Right hindlimb (tissue), 1 donor: ENCODE results near the gene NABP1.
"Not testable (repeated sequence)": the region's sequence is repeated elsewhere in the genome, so short reads cannot be mapped to it uniquely, and the experiment has no call there.

Source experiments
- DNase-seq: peaks from one replicate; pipeline ENCODE4 v3.0.0-alpha.2; 2018

Gene NABP1, protein sequence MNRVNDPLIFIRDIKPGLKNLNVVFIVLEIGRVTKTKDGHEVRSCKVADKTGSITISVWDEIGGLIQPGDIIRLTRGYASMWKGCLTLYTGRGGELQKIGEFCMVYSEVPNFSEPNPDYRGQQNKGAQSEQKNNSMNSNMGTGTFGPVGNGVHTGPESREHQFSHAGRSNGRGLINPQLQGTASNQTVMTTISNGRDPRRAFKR

DNA sequence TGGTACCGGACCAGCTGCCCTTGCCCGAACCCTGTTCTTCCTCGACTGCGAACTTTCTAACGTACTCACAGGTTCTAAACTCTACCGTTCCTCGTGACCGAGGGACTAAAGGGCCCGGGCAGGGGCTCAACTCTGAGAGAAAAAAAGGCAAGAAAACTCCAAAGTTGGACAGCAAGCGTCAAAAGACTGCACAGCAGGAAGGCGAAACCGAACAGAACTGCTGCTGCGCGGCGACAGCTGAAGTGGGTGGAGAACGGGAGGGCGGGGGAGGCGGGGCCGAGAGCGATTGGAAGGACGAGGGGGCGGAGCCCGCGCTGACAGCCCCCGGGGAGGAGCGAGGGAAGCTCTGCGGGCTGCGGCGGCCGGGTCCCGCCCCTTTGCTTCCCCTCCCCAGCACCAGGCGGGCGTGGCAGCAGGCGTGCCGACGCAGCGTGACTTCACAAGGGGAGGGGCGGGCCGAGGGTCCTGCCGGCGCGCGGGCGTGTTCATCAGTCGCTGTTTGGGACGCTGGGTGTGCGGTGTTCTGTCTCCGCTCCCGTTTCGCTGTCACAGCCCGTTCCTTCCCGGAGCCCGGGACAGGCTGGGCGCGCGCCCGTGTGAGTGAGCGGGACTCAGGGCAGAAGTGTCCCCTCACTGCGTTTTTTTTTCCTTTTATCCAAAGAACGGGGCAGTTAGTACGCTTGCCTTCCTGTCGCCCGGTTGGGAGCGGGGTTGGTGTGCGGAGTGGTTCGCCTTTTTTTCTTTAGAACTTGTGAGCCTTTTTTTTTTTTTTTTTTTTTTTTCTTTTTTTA, at the start of gene NABP1:
NABP1 (plus strand) TSS at position 491 of the 791 bp plus-strand sequence. CDS start 479 bp downstream, outside the sequence.
- peak; percentile 99 for DNase-seq

DNA sequence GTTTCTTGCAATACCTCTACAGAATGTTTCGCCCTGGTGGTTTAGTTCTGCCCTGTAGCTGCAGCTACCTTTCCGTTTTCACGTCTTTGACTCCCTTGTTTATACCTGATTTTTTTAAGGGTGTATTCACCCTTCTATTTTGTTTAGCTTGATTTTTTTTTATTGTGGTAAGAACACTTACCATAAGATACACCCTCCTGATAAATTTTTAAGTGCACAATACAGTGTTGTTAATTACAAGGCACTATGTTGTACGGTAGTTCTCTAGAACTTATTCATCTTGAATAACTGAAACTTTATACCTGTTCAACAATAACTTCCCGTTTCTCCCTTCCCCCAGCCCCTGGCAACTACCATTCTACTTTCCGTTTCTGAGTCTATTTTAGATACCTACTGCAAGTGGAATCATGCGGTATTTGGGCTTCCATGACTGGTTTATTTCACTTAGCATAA, 48.9 kb upstream of the NABP1 start:
- no peak for DNase-seq

DNA sequence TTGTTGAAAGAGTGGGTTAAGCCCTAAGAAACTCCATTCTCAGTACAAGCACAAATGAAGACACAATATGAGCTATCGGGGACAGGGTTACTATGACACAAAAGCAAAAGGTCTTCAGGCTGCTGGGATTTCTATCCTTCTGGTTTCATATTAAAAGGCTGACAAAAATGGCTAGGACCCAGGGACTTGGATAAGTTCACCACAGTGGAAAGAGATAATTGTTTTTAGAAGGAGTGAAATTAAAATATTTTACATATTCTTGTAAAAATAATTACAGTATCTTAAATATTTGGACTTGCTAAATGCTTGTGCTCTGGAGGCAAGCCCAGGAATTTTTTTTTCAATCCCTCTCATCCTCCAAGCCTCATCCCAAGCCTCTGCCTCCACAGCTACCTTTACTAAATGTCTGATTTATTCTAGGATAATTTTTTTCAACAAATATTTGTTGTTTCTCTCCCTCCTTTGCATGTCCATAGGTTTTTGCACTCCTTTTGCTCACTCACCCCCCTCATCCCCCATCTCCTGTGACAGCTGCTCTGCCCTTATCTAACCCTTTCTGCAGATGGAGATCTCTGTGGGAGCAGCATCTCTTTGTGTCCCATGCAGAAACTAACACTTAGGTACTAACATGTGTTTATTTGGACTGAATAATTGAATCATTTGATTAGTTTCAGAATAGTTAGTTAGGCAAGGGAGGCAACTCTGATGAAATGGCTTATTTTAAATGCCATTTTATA, 47.8 kb upstream of the NABP1 start:
- DNase-seq = no peak

DNA sequence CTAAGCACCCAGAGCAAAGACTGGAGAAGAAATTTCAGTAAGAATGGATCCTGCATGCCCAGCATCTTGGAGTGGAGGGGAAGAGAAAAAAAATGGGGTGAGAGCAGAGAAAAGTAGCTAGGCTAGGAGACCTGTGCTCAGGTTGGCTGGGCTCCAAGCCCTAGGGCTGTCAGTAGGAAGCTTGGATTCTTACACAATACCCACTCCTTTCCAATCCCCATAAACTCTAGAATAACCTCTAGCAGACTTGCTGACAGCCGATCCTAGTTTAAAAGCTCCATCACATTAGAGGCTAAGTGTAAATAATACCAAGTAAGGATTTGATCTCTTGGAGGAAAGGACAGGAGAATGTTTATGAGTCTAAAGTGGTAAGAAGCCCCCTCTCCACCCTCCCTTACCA, 46.2 kb upstream of the NABP1 start:
- DNase-seq = no peak

DNA sequence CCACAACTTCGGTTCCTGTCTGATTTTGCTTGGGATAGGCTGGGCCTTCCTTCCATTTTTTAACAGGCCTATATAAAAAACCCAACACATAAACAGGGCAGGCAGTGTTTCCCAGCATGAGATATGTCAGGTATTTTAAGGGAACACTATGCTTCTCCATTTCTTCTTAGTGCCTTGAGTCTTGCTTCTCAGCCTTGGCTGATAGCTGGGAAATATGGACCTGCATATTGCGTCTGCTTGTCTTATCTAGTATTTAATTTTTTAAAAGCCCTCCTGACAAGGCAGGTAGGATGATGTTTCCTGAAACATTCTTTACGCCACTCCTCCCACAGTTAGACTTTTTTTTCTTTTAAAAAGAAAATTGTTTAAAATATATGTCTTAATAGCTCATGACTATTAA, 45.5 kb upstream of the NABP1 start:
- DNase-seq = no peak

DNA sequence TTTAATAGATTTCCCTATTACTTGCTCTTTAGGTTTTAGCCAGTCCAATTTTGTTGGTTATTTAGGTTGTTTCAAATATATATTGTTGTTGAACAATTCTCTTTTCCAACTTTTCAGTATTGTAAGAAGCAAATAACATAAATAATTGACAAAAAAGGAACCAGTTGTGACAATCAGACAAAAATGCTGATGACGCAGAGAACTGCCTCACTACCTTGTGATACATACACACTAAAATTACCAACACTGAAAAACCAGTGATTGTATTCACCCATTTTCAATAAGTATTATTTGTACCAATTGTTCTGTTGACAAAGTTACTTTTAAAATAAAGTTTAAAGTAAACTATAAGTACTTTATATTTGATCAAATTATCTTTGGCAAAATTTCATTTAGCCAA, 43.1 kb upstream of the NABP1 start:
- DNase-seq = no peak

DNA sequence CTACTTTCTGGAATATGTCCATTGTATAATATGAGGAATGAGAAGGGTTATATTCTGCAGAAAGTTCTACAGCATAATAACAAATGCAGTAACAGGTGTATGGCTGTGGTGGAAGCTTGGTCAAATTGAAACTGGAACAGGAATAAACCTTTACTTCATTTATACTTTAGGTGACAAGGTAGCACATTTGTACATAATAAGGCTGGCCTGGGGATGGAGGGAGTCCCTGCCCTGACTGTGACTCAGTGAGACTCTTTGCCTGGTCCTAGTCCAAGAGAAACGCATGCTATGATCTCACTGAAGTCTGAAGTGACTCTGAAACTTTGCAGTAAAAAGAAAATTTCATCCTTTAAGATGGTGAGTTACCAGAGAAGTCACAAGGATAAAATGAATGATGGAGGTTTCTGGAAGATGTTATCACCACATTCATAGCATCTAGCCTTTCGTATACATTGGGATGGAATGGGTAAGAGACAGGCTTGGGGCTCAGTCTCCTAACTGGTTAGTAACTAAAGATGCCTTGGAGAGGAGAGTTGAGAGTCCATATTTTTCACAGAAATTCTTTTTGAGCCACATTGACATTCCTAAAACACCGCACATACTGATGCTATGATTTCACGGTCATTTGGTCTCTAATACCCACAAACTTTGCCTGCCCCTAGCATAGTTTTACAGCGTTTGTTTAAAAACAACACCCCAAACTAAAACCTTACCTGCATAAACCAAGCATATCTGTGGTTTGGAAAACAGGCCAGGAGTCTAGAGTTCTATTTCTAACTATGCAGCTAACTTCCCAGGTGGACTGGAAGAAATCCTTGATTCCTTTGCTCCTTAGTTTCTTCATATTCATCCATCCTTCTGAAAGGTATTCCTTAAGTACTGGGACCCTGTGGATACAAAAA, 42.4 kb upstream of the NABP1 start:
- no peak for DNase-seq

DNA sequence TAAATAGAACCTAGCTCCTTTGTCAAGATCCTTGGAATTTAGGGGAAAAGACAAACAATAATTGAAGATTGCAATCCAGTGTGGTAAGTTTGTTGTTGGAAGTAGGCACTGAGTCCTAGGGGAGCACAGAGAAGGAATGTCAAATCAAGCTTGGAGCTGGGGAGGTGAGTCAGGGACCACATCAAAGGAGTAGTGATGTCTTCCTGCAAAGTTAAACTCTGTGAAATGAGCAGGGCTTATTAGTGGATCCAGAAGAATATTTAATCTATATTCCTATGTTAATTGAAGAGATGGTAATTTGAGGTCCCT, 41.7 kb upstream of the NABP1 start:
- no peak for DNase-seq

DNA sequence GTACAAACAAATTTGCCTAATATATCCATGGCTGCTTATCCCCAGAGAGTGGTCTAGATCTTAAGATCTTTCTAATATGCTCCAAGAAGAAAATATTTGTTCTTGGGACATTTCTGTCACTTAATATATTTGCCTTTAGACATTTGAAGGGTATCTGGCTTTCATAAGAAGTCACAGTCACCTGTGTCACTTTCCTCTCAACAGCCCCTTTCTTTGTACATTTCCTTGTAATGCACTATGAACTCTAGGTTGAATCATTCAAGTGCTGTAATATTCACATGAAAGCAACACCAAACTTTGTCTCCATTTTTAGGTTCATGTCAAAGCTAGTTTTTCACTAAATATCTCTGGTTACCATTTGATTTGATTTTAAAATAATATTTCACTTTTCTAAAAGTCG, 41.4 kb upstream of the NABP1 start:
- DNase-seq = no peak

DNA sequence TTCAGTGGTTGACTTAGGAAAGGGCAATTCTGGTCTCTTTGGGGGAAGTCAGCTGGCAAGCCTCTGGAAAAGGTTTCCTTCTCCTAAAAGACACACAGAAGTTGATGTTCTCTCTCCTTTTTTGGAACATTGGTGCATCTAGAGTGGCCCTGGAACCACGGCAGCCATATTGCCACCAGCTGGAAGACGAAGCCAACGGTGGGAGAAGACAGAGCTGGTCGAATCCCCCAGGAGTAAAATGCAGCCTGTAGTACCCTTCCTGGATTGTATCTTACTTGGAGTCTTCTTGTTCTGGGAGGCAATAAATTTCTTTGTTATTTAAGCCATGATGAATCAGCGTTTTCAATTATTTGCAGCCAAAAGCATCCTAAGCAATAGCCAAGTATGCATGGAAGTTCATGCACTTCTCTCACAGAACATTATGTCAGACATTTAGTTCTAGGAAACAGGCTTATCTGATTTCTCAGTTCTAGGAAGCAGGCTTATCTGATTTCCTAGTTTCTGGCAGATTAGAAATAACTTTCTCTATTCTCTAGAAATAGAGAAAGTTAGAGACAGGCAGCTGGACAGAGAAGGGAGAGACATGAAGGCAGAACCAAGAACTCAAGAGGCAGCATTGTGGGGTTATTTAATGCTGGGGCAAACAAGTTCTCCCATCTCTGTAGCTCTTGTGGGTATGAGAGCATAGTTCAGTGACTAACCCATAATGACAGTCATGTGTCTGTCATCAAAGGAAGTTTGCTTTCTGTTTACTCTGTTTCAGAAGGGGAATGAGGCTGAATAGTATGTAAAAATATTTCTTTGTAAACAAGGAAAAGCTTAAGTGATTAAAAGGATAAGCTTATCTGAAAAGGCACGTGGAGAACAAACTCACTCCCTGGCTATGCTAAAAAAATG, 40.5 kb upstream of the NABP1 start:
- DNase-seq = no peak

DNA sequence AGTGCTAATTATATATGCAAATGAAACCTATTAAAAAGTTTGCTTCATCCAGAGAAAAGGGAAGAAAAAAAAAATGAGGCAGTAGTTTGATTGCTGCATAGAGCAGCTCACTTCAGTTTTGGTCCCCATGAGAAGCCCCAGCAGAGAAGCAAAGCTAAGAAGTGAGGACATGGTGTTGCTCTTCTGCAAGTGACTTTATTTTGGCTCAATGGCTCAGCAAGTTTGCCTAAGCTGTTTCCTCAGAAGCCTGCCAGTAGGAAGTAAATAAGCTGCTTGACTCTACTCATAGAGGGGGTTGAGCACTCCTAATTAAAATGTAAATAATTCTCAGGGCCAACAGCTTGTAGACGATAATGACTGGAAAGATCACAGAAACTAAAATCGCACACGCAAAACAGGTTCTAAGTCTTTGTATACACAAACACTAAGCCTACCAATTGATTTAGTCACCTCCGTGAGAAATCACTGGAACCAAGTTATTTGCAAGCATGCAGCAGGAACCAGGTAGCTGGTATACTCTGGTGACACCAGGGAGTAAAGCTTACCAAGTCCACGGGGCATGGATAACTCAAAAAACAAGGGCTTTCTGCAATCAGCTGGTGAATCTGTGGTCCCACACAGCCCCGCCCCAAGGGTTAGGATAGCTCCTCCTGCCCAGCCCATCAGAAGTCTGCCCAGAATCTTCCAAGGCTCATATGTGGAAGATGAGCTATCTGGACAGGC, 39.7 kb upstream of the NABP1 start:
- no peak for DNase-seq

DNA sequence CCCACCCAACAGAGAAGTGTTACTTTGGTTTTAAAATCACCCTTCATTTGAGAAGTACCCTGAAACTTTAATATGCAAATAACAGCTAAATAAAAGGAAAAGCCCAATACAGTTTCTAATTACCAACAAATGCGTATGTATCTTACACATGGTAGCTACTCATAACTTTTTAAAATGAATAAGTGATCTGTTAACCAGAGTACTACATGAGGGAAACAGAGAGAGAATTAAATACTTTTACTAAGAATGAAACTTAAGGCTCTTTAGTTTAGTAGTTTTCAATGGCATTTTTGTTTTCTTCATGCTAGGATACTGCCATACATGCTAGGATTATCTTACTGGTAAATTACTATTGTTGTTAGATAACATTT, 39.1 kb upstream of the NABP1 start:
- DNase-seq = no peak

DNA sequence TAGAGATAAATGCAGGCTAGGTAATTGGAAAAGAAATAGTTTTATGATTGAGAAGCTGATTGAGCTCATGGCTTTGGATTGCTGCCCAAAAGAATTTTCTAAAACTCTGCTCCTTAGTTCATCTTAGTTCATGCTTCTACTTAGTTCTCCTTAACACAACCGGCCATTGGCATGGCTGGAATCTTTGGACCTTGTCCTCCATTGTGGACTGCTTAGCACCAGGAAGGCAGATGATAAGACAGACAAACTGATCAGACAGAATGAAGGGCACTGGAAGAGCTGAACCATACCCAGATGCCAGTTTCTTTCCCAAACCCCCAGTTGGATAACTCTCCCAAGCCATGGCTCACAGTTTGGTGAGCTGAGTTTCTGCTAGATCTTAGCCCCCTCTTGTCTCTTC, 36.3 kb upstream of the NABP1 start:
- DNase-seq = no peak

DNA sequence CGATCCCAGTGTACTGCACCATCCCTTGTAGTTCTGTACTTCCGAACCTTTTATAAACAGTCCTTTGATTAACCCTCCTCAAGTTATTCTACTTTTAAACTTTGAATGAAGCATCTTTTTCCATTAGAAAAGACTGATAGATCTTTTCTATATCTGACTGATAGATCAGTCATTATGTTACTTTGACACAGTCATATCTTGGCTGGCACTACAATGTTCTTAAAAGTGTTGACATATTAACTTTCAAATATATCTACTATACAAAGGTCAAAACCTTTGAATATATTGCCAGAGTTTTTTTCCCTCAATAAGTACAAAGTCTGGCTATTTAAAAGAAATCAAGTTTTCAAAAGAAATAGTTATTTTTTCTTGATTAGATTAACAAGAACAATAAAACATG, 35.4 kb upstream of the NABP1 start:
- no peak for DNase-seq

DNA sequence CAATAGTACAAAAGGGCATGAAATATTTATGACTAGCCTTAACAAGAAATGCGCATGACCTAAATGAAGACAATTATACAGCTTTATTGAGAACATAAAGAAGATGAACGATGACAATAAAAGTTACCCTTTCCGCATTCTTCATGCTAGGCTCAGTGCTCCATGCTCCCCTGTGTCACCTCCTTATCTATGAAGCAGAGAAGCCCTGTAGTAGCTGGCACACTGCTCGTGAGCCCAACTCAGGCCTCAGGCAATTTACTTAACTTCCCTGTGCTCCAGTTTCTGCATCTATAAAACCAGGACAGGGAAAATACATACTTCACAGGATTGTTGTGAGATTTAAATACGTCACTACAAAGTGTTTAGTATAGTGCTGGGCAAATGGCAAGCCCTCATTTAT, 34.5 kb upstream of the NABP1 start:
- DNase-seq = no peak

DNA sequence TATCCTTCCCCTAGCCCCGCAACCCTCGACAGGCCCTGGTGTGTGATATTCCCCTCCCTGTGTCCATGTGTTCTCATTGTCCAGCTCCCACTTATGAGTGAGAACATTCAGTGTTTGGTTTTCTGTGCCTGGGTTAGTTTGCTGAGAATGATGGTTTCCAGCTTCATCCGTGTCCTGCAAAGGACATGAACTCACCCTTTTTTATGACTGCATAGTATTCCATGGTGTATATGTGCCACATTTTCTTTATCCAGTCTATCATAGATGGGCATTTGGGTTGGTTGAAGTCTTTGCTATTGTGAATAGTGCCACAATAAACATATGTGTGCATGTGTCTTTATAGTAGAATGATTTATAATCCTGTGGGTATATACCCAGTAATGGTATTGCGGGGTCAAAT, 33.3 kb upstream of the NABP1 start:
- DNase-seq = not testable (repeated sequence)

DNA sequence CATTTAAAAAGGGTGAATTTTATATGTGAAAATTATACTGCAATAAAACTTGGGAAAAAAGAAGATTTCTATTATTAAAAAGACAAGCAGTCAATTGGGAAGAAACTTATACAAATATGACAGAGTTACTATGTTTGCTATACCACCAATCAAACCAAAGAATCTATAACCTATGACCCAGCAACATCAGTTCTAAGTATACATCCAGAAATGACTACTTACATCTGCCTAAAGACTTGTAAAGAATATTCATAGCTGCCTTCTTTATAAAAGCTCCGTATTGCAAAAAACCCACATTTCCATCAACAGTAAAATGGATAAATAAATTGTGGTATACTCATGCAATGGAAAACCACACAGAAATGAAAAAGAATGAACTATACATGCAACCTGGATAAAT, 32.9 kb upstream of the NABP1 start:
- no peak for DNase-seq

DNA sequence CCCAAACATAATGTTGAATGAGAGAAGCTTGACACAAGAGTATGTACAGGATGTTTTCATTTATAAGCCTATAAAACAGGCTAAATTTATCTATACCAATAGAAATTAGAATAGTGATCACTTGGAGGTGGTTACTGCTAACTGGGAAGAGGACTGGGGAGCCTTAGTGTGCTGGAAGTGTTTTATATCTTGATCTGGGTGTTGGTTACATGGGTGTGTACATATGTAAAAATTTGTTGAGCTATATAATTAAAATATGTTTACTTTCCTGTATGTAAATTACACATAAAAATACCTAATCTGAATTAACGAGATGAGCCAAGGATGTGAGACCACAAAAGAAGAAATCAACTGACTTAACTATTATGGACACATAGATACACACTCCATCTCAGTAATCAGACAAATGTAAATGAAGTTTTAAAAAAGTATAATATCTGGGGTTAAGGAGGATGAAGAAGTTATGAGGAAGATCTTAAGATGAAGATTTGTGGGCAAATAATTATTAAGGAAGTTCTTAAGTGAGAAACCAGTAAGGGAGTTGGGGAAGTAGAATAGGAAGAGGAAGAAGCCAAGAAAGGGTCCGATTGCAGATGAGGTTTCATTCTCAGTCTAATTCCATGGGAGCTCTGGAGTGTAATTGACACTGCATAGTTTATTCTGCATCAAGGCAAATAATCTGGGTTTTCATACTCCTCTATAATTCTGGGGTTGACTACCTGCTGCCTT, 32.3 kb upstream of the NABP1 start:
- DNase-seq = no peak

DNA sequence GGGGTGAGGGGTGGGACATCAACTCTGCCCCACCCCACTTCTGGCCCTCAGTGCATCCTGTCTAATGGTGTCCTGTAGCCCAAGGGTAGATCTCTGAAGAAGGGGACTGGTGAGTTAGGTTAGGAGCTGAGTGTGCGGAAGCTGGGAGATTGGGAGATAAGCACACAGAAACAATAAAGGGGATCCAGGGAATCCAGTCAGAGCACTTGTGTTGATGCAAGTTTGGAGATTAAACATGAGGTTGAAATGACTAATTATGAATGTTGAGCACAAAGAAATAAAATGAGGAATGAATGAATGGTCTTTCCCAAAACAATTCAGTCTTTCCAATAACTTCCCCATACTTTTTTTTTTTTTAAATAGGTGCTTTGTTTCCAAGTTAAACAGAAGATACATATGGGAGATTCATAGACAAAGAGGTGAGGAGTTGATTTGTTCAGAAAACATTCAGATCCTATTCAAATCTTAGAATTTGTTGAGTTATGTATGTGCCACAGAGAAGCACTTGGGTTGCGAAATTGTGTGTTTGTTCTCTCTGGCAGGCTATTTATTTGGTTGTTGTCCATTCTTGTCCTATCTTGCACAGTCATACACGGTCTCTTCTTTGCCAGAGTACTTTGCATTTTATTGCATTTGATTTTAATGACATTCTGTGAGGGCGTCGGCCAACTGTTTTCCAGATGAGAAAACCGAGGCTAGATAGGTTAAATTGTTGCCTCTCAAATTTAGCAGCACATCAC, 31.6 kb upstream of the NABP1 start:
- no peak for DNase-seq

DNA sequence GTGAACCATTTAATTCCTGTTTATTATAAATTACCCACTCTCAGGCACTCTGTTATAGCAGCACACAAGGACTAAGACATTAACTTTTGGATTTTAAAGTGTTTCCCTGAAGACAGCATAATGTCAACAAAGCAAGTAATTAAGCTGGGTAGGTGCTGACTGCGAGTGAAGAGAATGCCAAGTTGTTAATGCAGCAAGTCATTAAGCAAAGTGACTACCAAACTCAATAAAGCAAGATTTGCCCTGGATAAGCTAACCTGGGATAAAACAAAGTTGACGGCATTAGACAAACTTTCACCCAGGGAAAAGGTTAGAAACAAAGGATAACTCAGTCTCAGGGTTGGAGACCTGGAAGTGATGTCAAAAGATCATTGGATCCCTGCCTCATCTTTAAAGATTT, 28.4 kb upstream of the NABP1 start:
- no peak for DNase-seq
